CD14-positive monocyte (primary cell): ENCODE measurements around the gene NDST1. TPM values are rescaled to one million over a fixed set of nuclear protein-coding genes. Genes with fewer than 3 reads are reported as not detected.

Source experiments
- DNase-seq, 3 donors: peaks; one replicate each; pipeline ENCODE4 v3.0.0-alpha.2; 2011 to 2022
- H2AFZ ChIP-seq: 2 replicates; pipeline ENCODE4 v1.6.0; 2012; ENCODE audit warnings: mild to moderate bottlenecking, low read depth, low read length, inconsistent platforms; ENCODE audit not compliant: insufficient read depth, poor library complexity, severe bottlenecking
- H3K27ac ChIP-seq, 2 donors: 1 replicate in 1 of 2; 2 replicates in 1 of 2; pipeline ENCODE4 v1.5.1; 2012 to 2013; ENCODE audit warnings: low read length in 2 of 2, control low read depth in 1 of 2, inconsistent platforms in 1 of 2, low read depth in 1 of 2, mild to moderate bottlenecking in 1 of 2
- H3K27me3 ChIP-seq, 2 donors: one replicate each; pipeline versions ENCODE4 v1.6.0 to v1.6.1; 2011 to 2013; ENCODE audit warnings: low read length in 2 of 2; ENCODE audit not compliant: control insufficient read depth in 2 of 2, insufficient read depth in 2 of 2
- H3K36me3 ChIP-seq, 2 donors: replicated peaks in 1 of 2; 1 replicate in 1 of 2; 2 replicates in 1 of 2; pipeline versions ENCODE4 v1.5.1 to v1.6.1; 2012 to 2013; ENCODE audit warnings: low read length in 2 of 2, control low read depth in 1 of 2, inconsistent platforms in 1 of 2, mild to moderate bottlenecking in 1 of 2; ENCODE audit not compliant: insufficient read depth in 2 of 2, control insufficient read depth in 1 of 2
- H3K4me1 ChIP-seq, 2 donors: 1 replicate in 1 of 2; 2 replicates in 1 of 2; pipeline versions ENCODE4 v1.5.1 to v1.6.1; 2012 to 2013; ENCODE audit warnings: low read length in 2 of 2, control low read depth in 1 of 2, inconsistent platforms in 1 of 2, mild to moderate bottlenecking in 1 of 2, moderate library complexity in 1 of 2; ENCODE audit not compliant: insufficient read depth in 2 of 2, control insufficient read depth in 1 of 2
- H3K4me2 ChIP-seq: replicated peaks from 2 replicates; pipeline ENCODE3; 2012; ENCODE audit warnings: low read length, moderate library complexity, mild to moderate bottlenecking; ENCODE audit not compliant: poor library complexity, severe bottlenecking; ENCODE audit errors: extremely low read depth
- H3K4me3 ChIP-seq, 3 experiments: fragments of 200-600 bp in 1 of 3; sonication (generic) in 1 of 3; replicated peaks in 1 of 3; 1 replicate in 2 of 3; 2 replicates in 1 of 3; pipeline ENCODE4 v1.5.1; 2011 to 2013; ENCODE audit warnings: low read length in 3 of 3, mild to moderate bottlenecking in 3 of 3, control low read depth in 2 of 3, low read depth in 2 of 3, inconsistent platforms in 1 of 3, moderate library complexity in 1 of 3
- H3K79me2 ChIP-seq: 2 replicates; pipeline ENCODE4 v1.6.0; 2012; ENCODE audit warnings: mild to moderate bottlenecking, control low read depth, inconsistent platforms, low read length, moderate library complexity; ENCODE audit not compliant: insufficient read depth
- H3K9ac ChIP-seq: 2 replicates; pipeline ENCODE4 v1.6.0; 2017; ENCODE audit warnings: low read length, mild to moderate bottlenecking; ENCODE audit not compliant: insufficient read depth, poor library complexity, severe bottlenecking
- H3K9me3 ChIP-seq, 2 donors: replicated peaks in 1 of 2; 1 replicate in 1 of 2; 2 replicates in 1 of 2; pipeline versions ENCODE4 v1.5.1 to v1.6.1; 2012 to 2013; ENCODE audit warnings: low read length in 2 of 2, control low read depth in 1 of 2; ENCODE audit not compliant: control insufficient read depth in 1 of 2, insufficient read depth in 1 of 2
- H4K20me1 ChIP-seq: 2 replicates; pipeline ENCODE4 v1.6.0; 2012; ENCODE audit warnings: mild to moderate bottlenecking, low read length, control low read depth, moderate library complexity; ENCODE audit not compliant: insufficient read depth
- H3K27ac Mint-ChIP-seq, 7 donors: one replicate each; pipeline ENCODE4 v1.8.0; 2020; ENCODE audit warnings: mild to moderate bottlenecking in 7 of 7, mixed read lengths in 7 of 7, moderate library complexity in 6 of 7, inconsistent platforms in 2 of 7
- H3K27me3 Mint-ChIP-seq, 3 donors: one replicate each; pipeline ENCODE4 v1.8.0; 2021 to 2022; ENCODE audit warnings: low read depth in 3 of 3, mild to moderate bottlenecking in 3 of 3, mixed read lengths in 3 of 3, moderate library complexity in 3 of 3, inconsistent platforms in 1 of 3
- H3K36me3 Mint-ChIP-seq, 2 donors: one replicate each; pipeline ENCODE4 v1.8.0; 2020; ENCODE audit warnings: mixed read lengths in 2 of 2, inconsistent platforms in 1 of 2, mild to moderate bottlenecking in 1 of 2
- H3K4me1 Mint-ChIP-seq: one replicate; pipeline ENCODE4 v1.8.0; 2020; ENCODE audit warnings: mild to moderate bottlenecking, mixed read lengths
- H3K4me3 Mint-ChIP-seq, 2 donors: one replicate each; pipeline ENCODE4 v1.8.0; 2020; ENCODE audit warnings: mild to moderate bottlenecking in 2 of 2, mixed read lengths in 2 of 2, moderate library complexity in 1 of 2
- H3K9me3 Mint-ChIP-seq, 7 donors: one replicate each; pipeline ENCODE4 v1.8.0; 2020 to 2022; ENCODE audit warnings: mixed read lengths in 7 of 7, mild to moderate bottlenecking in 6 of 7, moderate library complexity in 6 of 7, inconsistent platforms in 2 of 7
- CTCF ChIP-seq: fragments of 200-600 bp; IDR thresholded peaks from one replicate; pipeline ENCODE4 v1.8.0; 2022; ENCODE audit warnings: antibody characterized with exemption, mild to moderate bottlenecking
- WGBS: methylation state at CpG from one replicate; pipeline ENCODE4 v1.1.5; 2013; ENCODE audit warnings: missing lambda C conversion rate; ENCODE audit not compliant: insufficient coverage; 5-methylcytosine and 5-hydroxymethylcytosine counted together
- intact Hi-C, 2 donors: fragments of 100-400 bp; cut with micrococcal nuclease; formaldehyde crosslinking; loops; one replicate each; pipeline versions ENCODE4 v1.15.0 to v1.15.1; 2023
- polyA minus RNA-seq: library from RNA; depleted of rRNA, polyadenylated mRNA; stranded (reverse); fragments of >200 nt; gene quantifications from 2 replicates; pipeline ENCODE4 v1.2.3, GENCODE V29; 2012
- polyA plus RNA-seq, 3 donors: library from polyadenylated mRNA; depleted of rRNA in 1 of 3; unstranded in 2 of 3; stranded (reverse) in 1 of 3; fragments of 300-500 nt in 2 of 3; fragments of >200 nt in 1 of 3; fragmentation: Illumina TruSeq in 2 of 3; gene quantifications; 1 replicate in 2 of 3; 2 replicates in 1 of 3; pipeline ENCODE4 v1.2.3, GENCODE V29; 2012 to 2021
- total RNA-seq, 12 experiments: library from RNA in 1 of 12; stranded (reverse) in 1 of 12; fragments of 120-200 nt in 1 of 12; gene quantifications; one replicate each; pipeline ENCODE4 v1.2.4 and lab custom pipeline; 2013 to 2026; ENCODE audit warnings: mixed read lengths in 6 of 12, inconsistent platforms in 1 of 12

The NDST1 gene
- 12.4 TPM for total RNA-seq (2013)
- polyA plus RNA-seq (10 to 100 TPM in 1 of 3 donors, 1 to 10 TPM in 2; 7.0 to 18.9 (median 7.5) TPM), polyA minus RNA-seq (12.0 and 15.2 TPM in 2 replicates), total RNA-seq (lab: John Stamatoyannopoulos, UW) (8.0 to 118 (median 70.4) reads per million in 11 experiments)

- peaks cover 31 to 32% of the 10 kb centered on the region in 2 donors for H3K4me1 ChIP-seq
- no peaks in the 10 kb centered on the region for H3K27me3 ChIP-seq
- no peaks in the 10 kb centered on the region for H3K36me3 ChIP-seq
- peak within 1 kb of the TSS; percentile 35 to 86 (median 66) for H3K27ac Mint-ChIP-seq
- no peak within 1 kb of the TSS for H3K4me2 ChIP-seq
- intact Hi-C loops, result no loop called here
- no peaks in the 10 kb centered on the region for H3K9me3 ChIP-seq
- peaks cover 0 to 3% (median 0%) of the 10 kb centered on the region in 3 donors for H3K27me3 Mint-ChIP-seq
- WGBS, result 77% methylated on average over 9 of the region's 16 CpGs
- peaks cover 0 to 2% (median 0%) of the 10 kb centered on the region in 7 donors for H3K9me3 Mint-ChIP-seq
- no peak within 1 kb of the TSS for H3K4me3 ChIP-seq
- H3K4me1 Mint-ChIP-seq, result peaks cover 57% of the 10 kb centered on the region
- H3K4me3 Mint-ChIP-seq, result no peak within 1 kb of the TSS
- H2AFZ ChIP-seq, result no peak within 1 kb of the TSS
- H3K27ac ChIP-seq, result peak within 1 kb of the TSS in 1 of 2 donors; percentile 15
- TF ChIP-seq CTCF, result no peak
- no peak for DNase-seq
- peaks cover 98% of the 10 kb centered on the region for H3K79me2 ChIP-seq
- peaks cover 15 to 22% of the 10 kb centered on the region in 2 donors for H3K36me3 Mint-ChIP-seq
- H3K9ac ChIP-seq, result no peak within 1 kb of the TSS
- H4K20me1 ChIP-seq, result peaks cover 100% of the 10 kb centered on the region
Measured at GRCh38 chr5:150507474-150508276, at the start of gene NDST1. NDST1 (plus strand) TSS chr5:150508131; CDS start chr5:150521255, 13,124 bp downstream.

- WGBS, result 42% methylated on average over 18 of the region's 36 CpGs
- Histone ChIP-seq H4K20me1 (no peaks in the 10 kb centered on the region), H3K4me3 (no peak overlapping the region), H3K9ac (no peak overlapping the region), H3K4me1 (peaks cover 29% of the 10 kb centered on the region in 2 donors), H3K79me2 (no peaks in the 10 kb centered on the region), H3K9me3 (no peaks in the 10 kb centered on the region), H3K36me3 (no peaks in the 10 kb centered on the region), H2AFZ (no peak overlapping the region), H3K27me3 (no peaks in the 10 kb centered on the region), H3K27ac (no peak overlapping the region), H3K4me2 (peak overlapping the region; percentile 59)
- intact Hi-C loops, result loop anchor here (1.0 to 10.0 kb wide), 4 partner anchors 63 to 196 kb away; no protein-coding TSS in a partner anchor
- DNase-seq, result peak; percentile 58 to 68 (median 60)
- H3K36me3 Mint-ChIP-seq, result no peaks in the 10 kb centered on the region
- peak overlapping the region in 4 of 7 donors; percentile 4 to 82 (median 24) for H3K27ac Mint-ChIP-seq
- peak; percentile 80 for TF ChIP-seq CTCF
- H3K4me3 Mint-ChIP-seq, result peak overlapping the region in 1 of 2 donors; percentile 60
- peaks cover 2 to 7% (median 5%) of the 10 kb centered on the region in 3 donors for H3K27me3 Mint-ChIP-seq
- no peaks in the 10 kb centered on the region for H3K9me3 Mint-ChIP-seq
- H3K4me1 Mint-ChIP-seq, result peaks cover 32% of the 10 kb centered on the region
Measured at GRCh38 chr5:150458802-150459557, 49.0 kb upstream of the NDST1 start.
